SJCRH30 (cell line): Measurements from ENCODE around the gene NMNAT2. TPM values are rescaled to one million over a fixed set of nuclear protein-coding genes. Genes with fewer than 3 reads are reported as not detected.

ENCODE experiments used
- DNase-seq, 2 experiments: peaks; one replicate each; pipeline ENCODE4 v3.0.0-alpha.2; 2015 to 2020
- H3K27ac ChIP-seq: fragments of 250-450 bp; sonication (Bioruptor Pico); 2 replicates; pipeline ENCODE4 v1.5.1; 2020; ENCODE audit warnings: mild to moderate bottlenecking, moderate library complexity
- H3K27me3 ChIP-seq: fragments of 250-450 bp; sonication (Bioruptor Pico); 2 replicates; pipeline ENCODE4 v1.5.1; 2020; ENCODE audit warnings: mild to moderate bottlenecking, moderate library complexity
- H3K36me3 ChIP-seq: fragments of 250-450 bp; sonication (Bioruptor Pico); 2 replicates; pipeline ENCODE4 v1.5.1; 2020; ENCODE audit warnings: mild to moderate bottlenecking, moderate library complexity
- H3K4me1 ChIP-seq: fragments of 250-450 bp; sonication (Bioruptor Pico); 2 replicates; pipeline ENCODE4 v1.5.1; 2020; ENCODE audit warnings: mild to moderate bottlenecking, moderate library complexity
- H3K4me3 ChIP-seq: fragments of 250-450 bp; sonication (Bioruptor Pico); 2 replicates; pipeline ENCODE4 v1.5.1; 2020; ENCODE audit warnings: mild to moderate bottlenecking, moderate library complexity
- H3K9me3 ChIP-seq: fragments of 250-450 bp; sonication (Bioruptor Pico); replicated peaks from 2 replicates; pipeline ENCODE4 v1.5.1; 2020; ENCODE audit warnings: mild to moderate bottlenecking, moderate library complexity
- total RNA-seq: library from RNA; depleted of rRNA; stranded (reverse); fragments of >200 nt; shearing (Covaris generic); gene quantifications from 2 replicates; pipeline ENCODE4 v1.2.3, GENCODE V29; 2014

NMNAT2 gene
- total RNA-seq, 1 experiment from 2014 or later, result not detected

DNA sequence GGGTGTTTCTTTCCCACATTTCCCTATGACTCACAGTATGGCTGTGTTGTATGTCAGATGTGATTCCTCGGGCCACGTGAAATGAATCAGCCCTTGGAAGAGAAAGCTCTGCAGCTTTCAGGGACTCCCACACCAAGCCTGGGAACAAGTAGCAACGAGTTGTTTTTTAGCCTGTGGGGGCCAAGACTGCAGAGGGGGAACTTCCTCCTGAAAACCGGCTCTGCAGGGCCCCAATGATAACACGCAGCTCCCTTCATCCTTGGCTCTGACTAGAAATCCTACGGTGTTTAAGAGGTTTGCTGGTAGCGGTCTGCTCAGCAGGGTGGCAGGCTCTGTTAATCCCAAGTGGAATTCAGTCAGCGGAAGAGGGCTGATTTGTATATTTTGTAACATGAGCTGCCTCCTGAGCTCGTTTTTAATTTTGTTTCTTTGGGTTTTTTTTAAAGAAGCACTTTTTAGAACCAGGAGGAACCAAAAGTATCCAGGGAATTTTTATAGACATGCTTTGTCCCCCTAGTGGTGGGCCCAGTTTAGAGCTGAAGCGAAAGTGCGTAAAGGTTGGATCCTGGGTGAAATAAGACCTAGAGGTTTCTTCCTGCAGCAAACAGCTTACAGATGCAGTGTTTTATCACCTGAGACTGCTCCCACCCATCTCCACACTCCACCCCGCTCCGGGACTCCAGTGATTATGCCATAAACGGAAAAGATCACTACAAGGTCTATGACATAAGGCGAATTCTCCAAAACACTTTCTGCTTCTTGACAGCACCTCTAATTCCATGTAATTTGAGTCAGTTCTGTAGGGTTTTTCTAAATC, 183.3 kb downstream of the NMNAT2 start:
- peak overlapping the region; percentile 68 for H3K27ac ChIP-seq
- H3K27me3 ChIP-seq, result no peaks in the 10 kb centered on the region
- peaks cover 8% of the 10 kb centered on the region; the same call in 1 of the 2 replicates for H3K4me1 ChIP-seq
- no peaks in the 10 kb centered on the region for H3K9me3 ChIP-seq
- peak; percentile 61 to 79 for DNase-seq
- H3K36me3 ChIP-seq, result no peaks in the 10 kb centered on the region
- H3K4me3 ChIP-seq, result peak overlapping the region; percentile 56

DNA sequence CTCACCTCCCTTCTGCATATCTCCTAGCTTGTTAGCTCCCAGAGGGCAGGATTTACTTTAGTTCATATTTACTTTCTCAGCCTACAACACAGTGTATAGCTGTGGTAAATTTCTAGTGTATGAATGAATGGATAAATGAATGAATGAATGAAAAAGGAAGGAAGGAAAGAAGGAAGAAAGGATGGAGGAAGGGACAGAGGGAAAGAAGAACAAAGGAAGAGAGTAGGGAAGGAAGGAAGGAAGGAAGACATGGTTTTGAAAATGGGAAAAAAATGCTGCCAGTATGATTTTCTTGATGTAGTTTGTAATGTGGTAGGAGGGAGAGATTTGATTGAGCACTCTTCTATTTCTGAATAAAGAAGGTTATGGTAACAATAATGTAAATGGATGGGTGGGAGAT, 185.1 kb downstream of the NMNAT2 start:
- Histone ChIP-seq H3K9me3 (no peaks in the 10 kb centered on the region), H3K4me1 (peaks cover 11% of the 10 kb centered on the region; the same call in 1 of the 2 replicates), H3K36me3 (no peaks in the 10 kb centered on the region), H3K27me3 (no peaks in the 10 kb centered on the region), H3K4me3 (no peak overlapping the region), H3K27ac (no peak overlapping the region)
- DNase-seq, result no peak

DNA sequence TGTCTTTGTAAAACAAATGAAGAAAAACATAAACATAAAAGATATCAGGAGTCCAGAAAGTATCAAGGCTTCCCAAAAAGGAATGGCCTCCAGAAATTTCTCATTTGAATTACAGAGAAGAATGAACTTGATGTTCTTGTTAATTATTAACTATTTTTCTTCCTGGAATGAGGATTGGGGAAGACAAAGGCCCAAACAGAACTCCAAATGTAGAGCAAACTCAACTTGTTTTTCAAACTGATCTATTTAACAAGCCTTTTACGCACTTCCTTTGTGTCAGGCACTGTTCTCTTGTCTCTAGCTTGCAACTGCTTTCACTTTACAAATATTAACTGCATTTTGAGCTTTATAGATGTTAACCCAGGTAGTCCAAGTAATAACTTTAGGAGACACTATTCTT, 186.6 kb downstream of the NMNAT2 start:
- Histone ChIP-seq H3K9me3 (no peaks in the 10 kb centered on the region), H3K27me3 (no peaks in the 10 kb centered on the region), H3K4me1 (peaks cover 27% of the 10 kb centered on the region), H3K27ac (no peak overlapping the region), H3K4me3 (no peak overlapping the region), H3K36me3 (no peaks in the 10 kb centered on the region)
- no peak for DNase-seq

DNA sequence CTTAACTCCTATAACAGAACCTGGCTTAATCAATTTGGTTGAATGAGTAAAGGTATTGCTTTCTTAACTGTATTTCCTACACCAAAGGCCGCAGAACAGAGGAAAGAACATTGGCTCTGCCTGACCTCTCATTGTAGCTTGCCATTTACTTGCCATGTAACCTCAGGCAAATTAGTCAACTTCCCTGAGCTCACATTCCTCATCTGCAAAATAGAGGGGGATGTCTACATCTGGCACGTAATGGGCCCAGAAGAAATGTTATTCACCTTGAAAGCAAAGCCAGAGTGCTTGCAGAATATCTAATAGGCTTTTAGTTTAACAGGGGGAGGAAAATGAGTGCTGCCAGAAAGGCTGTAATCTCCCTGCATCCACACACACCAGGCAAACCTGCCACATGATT, 187.8 kb downstream of the NMNAT2 start:
- no peaks in the 10 kb centered on the region for H3K9me3 ChIP-seq
- peaks cover 34% of the 10 kb centered on the region for H3K4me1 ChIP-seq
- no peaks in the 10 kb centered on the region for H3K27me3 ChIP-seq
- no peaks in the 10 kb centered on the region for H3K36me3 ChIP-seq
- no peak for DNase-seq
- H3K27ac ChIP-seq, result no peak overlapping the region
- H3K4me3 ChIP-seq, result no peak overlapping the region

DNA sequence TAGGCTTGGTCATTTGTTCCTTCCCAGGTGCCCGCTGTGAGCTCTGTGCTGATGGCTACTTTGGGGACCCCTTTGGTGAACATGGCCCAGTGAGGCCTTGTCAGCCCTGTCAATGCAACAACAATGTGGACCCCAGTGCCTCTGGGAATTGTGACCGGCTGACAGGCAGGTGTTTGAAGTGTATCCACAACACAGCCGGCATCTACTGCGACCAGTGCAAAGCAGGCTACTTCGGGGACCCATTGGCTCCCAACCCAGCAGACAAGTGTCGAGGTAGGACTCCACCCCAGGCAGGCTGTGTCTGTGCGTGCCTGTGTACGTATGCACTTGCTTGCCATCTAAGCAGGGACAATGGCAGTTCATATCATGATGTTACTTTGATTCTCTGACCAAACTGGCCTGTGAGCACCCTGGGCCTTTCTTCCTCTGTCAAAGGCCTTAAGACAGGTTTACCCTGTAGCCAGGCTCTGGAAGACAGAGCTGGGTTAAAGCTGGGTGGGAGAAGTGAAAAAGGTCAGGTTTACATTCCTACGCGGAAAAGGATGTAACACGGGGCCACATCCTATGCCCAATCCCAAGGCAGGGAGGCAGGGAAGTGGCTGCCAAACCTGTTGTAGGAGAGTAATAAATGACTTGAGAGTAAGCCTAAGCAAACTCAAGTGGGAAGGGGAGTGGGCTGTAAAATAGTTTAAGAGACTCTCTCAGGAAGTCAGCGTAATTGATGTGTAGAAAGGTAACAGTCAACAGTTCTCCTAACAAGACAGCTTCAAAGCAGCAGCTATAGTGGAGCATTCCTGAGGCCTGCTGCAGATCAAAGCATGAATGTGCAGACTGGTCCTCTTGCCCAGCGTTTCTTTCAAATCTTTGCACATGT, 189.6 kb downstream of the NMNAT2 start:
- no peak overlapping the region for H3K27ac ChIP-seq
- DNase-seq, result no peak
- H3K4me1 ChIP-seq, result peaks cover 27% of the 10 kb centered on the region
- H3K9me3 ChIP-seq, result no peaks in the 10 kb centered on the region
- no peak overlapping the region for H3K4me3 ChIP-seq
- H3K27me3 ChIP-seq, result no peaks in the 10 kb centered on the region
- no peaks in the 10 kb centered on the region for H3K36me3 ChIP-seq

DNA sequence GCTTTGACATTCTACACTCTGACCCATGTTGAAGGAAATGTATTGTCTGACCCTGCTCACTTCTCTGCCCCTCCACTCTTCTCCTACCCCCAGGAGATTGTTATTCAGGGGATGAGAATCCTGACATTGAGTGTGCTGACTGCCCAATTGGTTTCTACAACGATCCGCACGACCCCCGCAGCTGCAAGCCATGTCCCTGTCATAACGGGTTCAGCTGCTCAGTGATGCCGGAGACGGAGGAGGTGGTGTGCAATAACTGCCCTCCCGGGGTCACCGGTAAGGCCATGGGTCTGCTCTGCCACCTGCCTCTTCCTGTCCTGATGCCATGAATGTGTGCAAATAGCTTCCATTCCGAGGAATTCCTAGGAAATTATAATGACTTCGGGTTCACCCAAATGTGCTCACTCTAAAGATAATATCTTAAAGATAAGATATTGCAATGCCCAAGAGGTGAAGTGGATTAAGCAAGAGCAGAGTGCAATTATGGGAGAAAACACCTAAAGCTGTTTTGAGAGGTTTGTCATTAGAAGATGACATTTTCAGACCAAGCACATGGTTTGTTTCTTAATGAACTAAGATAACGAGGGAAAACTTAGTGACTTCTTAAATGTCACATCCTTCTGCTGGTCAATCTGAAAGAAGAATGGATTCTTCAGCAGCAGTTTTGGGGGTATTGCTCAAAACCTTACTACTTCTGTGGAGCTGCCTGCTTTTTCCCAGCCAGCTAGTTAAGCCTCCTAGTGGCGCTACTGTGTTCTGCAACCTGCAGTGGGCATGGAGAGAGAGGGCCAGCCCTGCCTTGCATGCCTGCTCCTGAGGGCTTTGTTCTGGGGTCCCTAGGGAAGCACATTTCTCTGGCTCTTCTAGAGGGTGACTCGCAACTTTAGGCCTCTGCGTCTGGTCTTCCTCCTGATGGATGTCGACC, 190.5 kb downstream of the NMNAT2 start:
- H3K27me3 ChIP-seq, result no peaks in the 10 kb centered on the region
- H3K27ac ChIP-seq, result peak overlapping the region; percentile 52
- H3K4me3 ChIP-seq, result no peak overlapping the region
- no peaks in the 10 kb centered on the region for H3K9me3 ChIP-seq
- peak; percentile 60 to 77 for DNase-seq
- no peaks in the 10 kb centered on the region for H3K36me3 ChIP-seq
- peaks cover 27% of the 10 kb centered on the region for H3K4me1 ChIP-seq

DNA sequence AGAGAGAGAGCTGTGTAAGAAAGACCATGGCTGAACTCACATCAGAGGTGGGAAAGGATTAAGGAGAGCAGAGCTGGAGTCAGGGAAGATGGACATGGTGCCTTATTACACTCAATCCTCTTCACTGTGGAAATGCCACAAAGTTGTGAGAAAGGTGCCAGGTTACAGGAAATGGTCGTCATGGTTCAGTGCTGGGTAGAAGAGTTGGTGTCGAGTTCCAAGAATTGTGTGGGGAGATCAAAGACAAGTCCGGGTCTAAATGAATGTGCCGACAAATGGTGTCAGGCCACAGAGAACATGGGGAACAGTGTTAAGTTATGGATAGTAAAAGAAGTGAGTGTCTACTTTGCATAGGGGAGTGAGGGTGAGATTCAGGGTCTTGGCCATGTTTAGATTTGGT, 191.2 kb downstream of the NMNAT2 start:
- Histone ChIP-seq H3K4me1 (peaks cover 27% of the 10 kb centered on the region), H3K4me3 (no peak overlapping the region), H3K9me3 (no peaks in the 10 kb centered on the region), H3K27me3 (no peaks in the 10 kb centered on the region), H3K27ac (peak overlapping the region; percentile 52), H3K36me3 (no peaks in the 10 kb centered on the region)
- DNase-seq, result peak; percentile 34 to 75

DNA sequence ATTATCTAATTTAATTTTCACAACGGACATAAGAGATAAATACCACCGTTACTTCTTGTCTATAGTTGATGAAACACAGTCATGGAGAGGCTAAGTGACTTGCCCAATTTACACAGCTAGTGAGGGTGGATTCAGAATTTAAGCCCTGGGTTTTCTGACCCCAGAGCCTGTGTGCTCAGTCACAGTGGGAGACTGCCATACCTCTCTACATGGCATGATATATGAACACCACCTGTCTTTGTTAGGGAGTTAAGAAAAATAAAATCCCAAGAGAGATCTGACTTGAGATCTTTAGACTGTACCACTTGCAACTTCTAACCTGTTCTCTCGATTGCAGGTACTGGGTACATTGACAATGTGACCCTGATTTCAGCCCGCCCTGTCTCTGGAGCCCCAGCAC, 191.8 kb downstream of the NMNAT2 start:
- DNase-seq, result peak in 1 of 2 experiments; percentile 54
- Histone ChIP-seq H3K36me3 (no peaks in the 10 kb centered on the region), H3K27ac (peak overlapping the region; percentile 52), H3K4me3 (no peak overlapping the region), H3K27me3 (no peaks in the 10 kb centered on the region), H3K4me1 (peaks cover 27% of the 10 kb centered on the region), H3K9me3 (no peaks in the 10 kb centered on the region)

DNA sequence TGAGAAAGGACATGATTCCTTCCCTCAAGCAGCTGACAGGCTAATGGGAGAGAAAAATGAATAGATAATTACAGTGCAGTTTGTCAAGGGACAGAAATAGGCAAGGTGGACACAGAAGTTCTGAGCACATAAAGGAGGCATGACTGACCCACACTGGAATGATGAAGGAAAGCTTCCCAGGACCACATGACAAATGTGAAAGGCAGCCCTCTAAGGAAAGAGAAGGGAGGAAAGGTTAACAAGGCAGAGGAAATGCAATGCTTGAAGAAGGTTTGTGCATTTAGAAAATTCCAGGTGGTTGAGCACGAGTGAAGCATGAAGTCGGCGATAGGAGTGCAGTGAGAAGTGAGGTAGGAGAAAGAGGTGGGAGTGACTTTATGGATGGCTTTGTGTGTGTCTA, 194.7 kb downstream of the NMNAT2 start:
- peaks cover 36% of the 10 kb centered on the region for H3K4me1 ChIP-seq
- H3K27me3 ChIP-seq, result no peaks in the 10 kb centered on the region
- no peak for DNase-seq
- no peaks in the 10 kb centered on the region for H3K9me3 ChIP-seq
- no peak overlapping the region for H3K4me3 ChIP-seq
- no peaks in the 10 kb centered on the region for H3K36me3 ChIP-seq
- H3K27ac ChIP-seq, result no peak overlapping the region

DNA sequence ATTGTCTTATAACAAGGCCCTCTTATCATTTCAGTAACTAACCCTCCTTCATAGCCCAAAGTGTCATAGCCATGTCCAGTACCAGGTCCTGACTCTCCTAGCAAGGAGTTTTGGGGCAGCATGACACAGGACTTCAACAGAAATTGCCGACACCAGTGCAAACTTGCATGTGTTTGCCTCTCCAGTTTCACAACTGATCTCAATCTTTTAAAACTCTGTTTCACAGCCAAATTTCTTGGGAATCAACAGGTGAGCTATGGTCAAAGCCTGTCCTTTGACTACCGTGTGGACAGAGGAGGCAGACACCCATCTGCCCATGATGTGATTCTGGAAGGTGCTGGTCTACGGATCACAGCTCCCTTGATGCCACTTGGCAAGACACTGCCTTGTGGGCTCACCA, 195.3 kb downstream of the NMNAT2 start:
- Histone ChIP-seq H3K4me1 (peaks cover 35% of the 10 kb centered on the region), H3K27ac (no peak overlapping the region), H3K4me3 (no peak overlapping the region), H3K27me3 (no peaks in the 10 kb centered on the region), H3K9me3 (no peaks in the 10 kb centered on the region), H3K36me3 (no peaks in the 10 kb centered on the region)
- no peak for DNase-seq

DNA sequence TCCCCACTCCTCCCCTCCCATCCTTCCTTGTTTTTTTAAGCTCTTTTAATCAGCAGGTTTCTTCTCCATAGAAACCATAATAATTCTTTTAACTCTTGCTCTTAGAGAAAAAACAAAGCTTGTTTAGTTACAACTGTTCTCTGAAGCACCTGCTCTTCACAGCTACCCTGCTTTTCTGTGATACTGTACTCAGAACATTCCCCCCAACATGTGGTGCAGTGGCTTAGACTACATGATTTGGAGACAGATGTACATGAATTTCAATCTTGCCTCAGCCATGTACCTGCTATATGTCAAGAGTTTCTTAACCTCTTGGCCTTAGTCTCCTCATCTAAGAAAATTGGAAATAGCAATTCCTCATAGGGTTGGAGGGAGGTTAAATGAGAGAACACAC, 198.6 kb downstream of the NMNAT2 start:
- Histone ChIP-seq H3K4me3 (no peak overlapping the region), H3K27me3 (no peaks in the 10 kb centered on the region), H3K4me1 (peaks cover 16% of the 10 kb centered on the region), H3K36me3 (no peaks in the 10 kb centered on the region), H3K9me3 (no peaks in the 10 kb centered on the region), H3K27ac (no peak overlapping the region)
- DNase-seq, result no peak

DNA sequence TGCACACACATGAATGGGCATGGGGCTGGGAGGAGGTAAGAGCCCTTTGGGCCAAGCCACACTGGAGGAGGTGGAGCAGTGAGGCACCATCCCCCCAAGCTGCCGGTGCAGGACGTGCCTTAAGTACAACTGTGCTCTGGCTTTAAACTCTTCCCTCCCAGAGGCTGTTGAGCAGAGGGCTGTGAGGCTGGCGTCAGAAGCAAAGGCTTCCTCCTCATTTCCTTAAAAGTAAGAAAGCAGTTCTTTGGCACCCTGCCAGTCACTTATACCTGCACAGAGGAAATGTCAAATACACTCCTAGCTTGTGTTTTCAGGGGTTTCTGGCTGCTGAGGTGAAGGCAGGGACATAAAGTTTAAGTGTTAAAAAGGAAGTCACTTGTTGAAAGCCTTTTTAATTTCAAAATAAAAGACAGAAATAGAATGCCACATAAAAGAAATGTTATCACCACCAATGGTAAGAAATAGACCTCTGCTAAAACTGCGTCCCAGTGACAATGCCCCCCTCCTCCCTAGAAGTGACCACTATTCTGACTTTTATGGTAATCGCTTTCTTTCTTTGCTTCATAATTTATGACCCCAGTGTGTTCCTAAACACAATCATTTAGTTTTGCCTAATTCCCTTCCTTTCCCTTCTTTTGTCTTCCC, 199.1 kb downstream of the NMNAT2 start:
- peaks cover 16% of the 10 kb centered on the region for H3K4me1 ChIP-seq
- no peaks in the 10 kb centered on the region for H3K9me3 ChIP-seq
- H3K4me3 ChIP-seq, result no peak overlapping the region
- peak in 1 of 2 experiments; percentile 33 for DNase-seq
- H3K27ac ChIP-seq, result no peak overlapping the region
- H3K36me3 ChIP-seq, result no peaks in the 10 kb centered on the region
- no peaks in the 10 kb centered on the region for H3K27me3 ChIP-seq

DNA sequence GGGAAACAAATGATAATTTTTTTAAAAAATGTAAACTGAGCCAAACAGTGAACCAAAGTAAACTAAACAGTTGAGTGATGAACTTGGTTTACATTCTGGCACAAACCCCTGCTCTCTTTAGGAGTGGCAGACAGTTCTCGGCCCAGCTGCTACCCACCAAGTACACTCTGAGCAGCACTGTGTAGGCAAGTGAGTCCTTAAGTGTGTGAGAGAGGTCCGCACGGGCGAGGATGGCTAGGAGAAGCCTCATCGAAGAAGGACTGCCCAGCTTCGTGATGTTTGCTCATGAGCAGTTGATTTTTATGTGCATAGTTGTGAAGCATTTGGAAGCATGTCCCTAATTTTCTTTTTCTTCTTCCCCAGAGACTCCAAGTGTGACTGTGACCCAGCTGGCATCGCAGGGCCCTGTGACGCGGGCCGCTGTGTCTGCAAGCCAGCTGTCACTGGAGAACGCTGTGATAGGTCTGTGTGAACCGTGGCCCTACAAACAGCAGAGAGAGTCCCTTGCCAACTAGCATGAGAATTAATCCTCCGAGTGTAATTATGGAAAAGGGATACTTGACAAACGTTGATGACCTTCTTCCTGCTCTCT, 200.1 kb downstream of the NMNAT2 start:
- Histone ChIP-seq H3K4me1 (peaks cover 16% of the 10 kb centered on the region), H3K4me3 (peak overlapping the region; percentile 34), H3K9me3 (no peaks in the 10 kb centered on the region), H3K36me3 (no peaks in the 10 kb centered on the region), H3K27me3 (no peaks in the 10 kb centered on the region), H3K27ac (peak overlapping the region; percentile 40)
- peak; percentile 37 to 65 for DNase-seq

DNA sequence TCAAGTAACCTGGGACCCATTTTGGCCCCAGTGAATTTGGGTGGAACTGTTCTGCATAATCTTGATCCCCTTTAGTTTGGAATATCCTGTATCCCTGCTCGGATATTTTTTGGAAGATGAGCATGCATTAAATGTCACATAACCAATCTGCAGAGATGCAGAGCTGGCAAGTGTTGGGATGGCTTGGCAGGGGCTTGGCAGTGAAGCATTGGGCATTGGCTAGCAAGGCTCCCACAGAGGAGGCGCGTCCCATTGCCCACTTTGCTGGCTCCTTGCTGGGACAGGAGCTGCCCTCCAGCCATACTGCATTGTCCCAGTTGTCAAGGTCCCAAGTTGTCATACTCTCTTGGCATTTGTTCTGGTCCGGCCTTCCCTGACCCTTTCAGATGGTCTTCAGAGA, 202.2 kb downstream of the NMNAT2 start:
- Histone ChIP-seq H3K4me1 (peaks cover 17% of the 10 kb centered on the region), H3K36me3 (no peaks in the 10 kb centered on the region), H3K27ac (no peak overlapping the region), H3K27me3 (no peaks in the 10 kb centered on the region), H3K4me3 (no peak overlapping the region), H3K9me3 (no peaks in the 10 kb centered on the region)
- DNase-seq, result no peak
